Stomach (tissue), 4 donors: ENCODE measurements around the gene NT5C2.

Source experiments
- CTCF ChIP-seq, 7 experiments: fragments of 450-650 bp in 4 of 7; fragments of 200-600 bp in 3 of 7; sonication (generic) in 3 of 7; IDR thresholded peaks; one replicate each; pipeline ENCODE4 v1.5.1; 2016 to 2019; ENCODE audit warnings: antibody characterized with exemption in 7 of 7, control low read depth in 2 of 7, mild to moderate bottlenecking in 1 of 7
- EP300 ChIP-seq: sonication (generic); formaldehyde crosslinking; IDR thresholded peaks from one replicate; pipeline ENCODE4 v1.6.1; 2017; ENCODE audit warnings: antibody characterized with exemption
- POLR2A ChIP-seq, 4 donors: fragments of 450-650 bp; IDR thresholded peaks; one replicate each; pipeline ENCODE4 v1.6.1; 2016; ENCODE audit warnings: antibody characterized with exemption in 4 of 4, control low read depth in 2 of 4, mild to moderate bottlenecking in 1 of 4, moderate library complexity in 1 of 4
- POLR2AphosphoS5 ChIP-seq, 3 donors: sonication (generic); formaldehyde crosslinking; IDR thresholded peaks; one replicate each; pipeline ENCODE4 v1.6.1; 2016; ENCODE audit warnings: antibody characterized with exemption in 3 of 3

DNA sequence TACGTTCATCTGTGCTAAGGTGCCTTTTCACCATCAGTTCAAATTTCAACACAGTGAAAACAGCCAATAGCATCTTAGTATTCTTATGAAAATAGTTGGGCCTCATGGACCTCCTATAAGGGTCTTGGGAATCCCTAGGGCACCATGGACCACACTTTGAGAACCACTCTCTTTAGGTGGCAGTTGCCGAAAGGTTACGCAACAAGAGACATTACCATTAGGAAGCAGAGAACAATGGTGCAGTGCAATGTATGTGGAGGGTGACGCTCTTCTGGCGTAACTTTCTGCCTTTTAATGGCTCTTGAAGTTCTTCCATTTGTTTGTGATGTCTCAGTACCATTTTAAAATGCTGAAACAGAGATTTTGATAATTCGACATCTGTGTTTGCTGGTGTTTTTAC lies 143.8 kb downstream of the NT5C2 start:
- no peak for TF ChIP-seq CTCF (IDR thresholded peaks at IDR 0.05)
- TF ChIP-seq POLR2A (IDR thresholded peaks at IDR 0.05) = no peak
- TF ChIP-seq EP300 = no peak
- no peak for TF ChIP-seq POLR2AphosphoS5 (IDR thresholded peaks at IDR 0.05)
